Measurements from ENCODE around the gene FXYD6.

- no peak for TF ChIP-seq ZFX (IDR thresholded peaks at IDR 0.05)
- no peak for TF ChIP-seq CTCF (conservative IDR thresholded peaks at IDR 0.05)
These were observed 48.9 kb upstream of the FXYD6 start for GRCh38 chr11:117925198-117925925.

All from C4-2B (cell line).